HG03108 (cell line): Measurements from ENCODE around the gene AP4M1.
A peak's percentile ranks its signal among the peaks of the same experiment; 100 is the strongest.
"Not testable (repeated sequence)": the region's sequence is repeated elsewhere in the genome, so short reads cannot be mapped to it uniquely, and the experiment has no call there.

ENCODE experiments used
- ATAC-seq: cut with Tn5 transposase; IDR thresholded peaks from one replicate; pipeline ENCODE4 v1.9.1; 2021; ENCODE audit warnings: moderate library complexity; ENCODE audit not compliant: unreplicated experiment

AP4M1 gene

DNA sequence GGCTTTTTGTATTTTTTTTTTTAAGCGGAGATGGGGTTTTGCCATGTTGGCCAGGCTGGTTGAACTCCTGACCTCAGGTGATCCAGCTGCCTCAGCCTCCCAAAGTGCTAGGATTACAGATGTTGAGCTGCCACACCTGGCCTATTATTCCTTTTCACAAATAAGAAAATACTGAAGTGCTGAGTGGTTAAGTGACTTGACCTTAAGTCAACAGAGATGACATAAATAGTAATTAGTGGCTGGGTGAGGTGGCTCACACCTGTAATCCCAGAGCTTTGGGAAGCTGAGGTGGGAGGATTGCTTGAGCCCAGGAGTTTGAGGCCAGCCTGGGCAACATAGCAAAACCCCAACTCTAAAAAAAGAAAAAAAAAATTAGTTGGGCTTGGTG, 28.8 kb downstream of the AP4M1 start:
- not testable (repeated sequence) for ATAC-seq

DNA sequence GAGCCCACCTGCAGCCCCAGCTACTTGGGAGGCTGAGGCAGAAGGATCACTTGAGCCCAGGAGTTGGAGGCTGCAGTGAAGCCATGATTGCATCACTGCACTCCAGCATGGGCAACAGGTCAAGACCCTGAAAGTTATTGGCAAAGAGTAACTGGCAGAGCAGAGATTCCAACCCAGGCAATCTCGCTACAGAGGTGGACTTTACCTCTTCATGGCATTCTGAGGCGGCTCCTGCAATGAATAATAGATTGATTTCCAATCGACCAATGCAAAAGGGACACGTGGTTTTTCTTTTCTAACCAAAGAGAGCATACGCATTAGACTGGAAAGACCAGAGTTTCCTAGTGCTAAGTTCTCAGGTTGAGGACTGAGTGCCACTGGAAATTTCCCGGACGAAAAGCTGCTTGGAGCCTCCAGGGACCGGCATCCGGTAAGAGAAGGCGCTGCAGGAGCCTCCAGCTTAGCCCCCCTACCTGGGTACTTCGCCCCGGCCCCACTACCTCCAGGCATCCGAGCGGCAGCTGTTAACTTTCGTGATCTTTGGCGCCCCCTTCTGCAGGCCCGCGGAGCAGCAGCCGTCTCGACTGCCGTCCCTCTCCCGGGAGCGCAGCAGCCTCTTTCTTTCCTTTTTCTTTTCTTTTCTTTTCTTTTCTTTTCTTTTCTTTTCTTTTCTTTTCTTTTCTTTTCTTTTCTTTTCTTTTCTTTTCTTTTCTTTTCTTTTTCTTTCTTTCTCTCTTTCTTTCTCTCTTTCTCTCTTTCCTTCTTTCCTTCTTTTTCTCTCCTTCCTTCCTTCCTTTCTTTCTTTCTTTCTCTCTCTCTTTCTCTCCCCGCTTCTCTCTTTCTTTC, 29.4 kb downstream of the AP4M1 start:
- no peak for ATAC-seq

DNA sequence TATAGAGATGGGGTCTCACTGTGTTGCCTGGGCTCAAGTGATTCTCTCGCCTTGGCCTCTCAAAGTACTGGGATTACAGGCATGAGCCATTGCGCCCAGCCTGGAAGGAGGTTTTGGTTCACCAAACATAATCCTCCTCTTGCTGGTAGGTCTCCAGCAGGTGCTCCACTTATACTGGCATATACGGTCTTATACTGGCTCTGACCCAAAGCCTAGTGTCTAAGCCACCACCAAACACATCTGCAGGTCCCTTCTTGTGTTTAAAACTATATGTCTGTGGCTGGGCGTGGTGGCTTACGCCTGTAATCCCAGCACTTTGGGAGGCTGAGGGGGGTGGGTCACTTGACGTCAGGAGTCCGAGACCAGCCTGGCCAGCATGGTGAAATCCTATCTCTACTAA, 30.7 kb downstream of the AP4M1 start:
- ATAC-seq = no peak

DNA sequence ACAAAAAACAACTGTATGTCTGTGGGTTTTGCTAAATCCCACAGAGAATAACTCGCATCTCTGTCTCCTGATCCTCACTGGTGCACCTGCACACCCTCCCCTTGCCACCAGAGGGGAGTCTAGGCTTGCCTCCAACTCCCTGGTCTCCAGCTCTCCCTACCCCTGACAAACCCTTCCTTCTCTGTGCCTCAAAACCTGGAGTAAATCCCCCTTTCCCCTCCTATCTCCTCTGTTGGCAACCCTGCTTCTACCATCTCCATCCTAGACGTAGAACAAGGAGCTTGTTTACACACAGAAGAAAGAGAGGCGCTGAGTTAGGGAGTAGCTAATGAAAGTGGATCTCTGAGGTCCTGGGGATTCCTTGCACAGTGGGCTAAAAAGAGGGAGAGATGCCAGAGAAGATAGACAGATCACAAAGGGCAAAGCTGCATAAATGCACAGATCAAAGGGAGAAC, 31.3 kb downstream of the AP4M1 start:
- ATAC-seq = peak; percentile 60

DNA sequence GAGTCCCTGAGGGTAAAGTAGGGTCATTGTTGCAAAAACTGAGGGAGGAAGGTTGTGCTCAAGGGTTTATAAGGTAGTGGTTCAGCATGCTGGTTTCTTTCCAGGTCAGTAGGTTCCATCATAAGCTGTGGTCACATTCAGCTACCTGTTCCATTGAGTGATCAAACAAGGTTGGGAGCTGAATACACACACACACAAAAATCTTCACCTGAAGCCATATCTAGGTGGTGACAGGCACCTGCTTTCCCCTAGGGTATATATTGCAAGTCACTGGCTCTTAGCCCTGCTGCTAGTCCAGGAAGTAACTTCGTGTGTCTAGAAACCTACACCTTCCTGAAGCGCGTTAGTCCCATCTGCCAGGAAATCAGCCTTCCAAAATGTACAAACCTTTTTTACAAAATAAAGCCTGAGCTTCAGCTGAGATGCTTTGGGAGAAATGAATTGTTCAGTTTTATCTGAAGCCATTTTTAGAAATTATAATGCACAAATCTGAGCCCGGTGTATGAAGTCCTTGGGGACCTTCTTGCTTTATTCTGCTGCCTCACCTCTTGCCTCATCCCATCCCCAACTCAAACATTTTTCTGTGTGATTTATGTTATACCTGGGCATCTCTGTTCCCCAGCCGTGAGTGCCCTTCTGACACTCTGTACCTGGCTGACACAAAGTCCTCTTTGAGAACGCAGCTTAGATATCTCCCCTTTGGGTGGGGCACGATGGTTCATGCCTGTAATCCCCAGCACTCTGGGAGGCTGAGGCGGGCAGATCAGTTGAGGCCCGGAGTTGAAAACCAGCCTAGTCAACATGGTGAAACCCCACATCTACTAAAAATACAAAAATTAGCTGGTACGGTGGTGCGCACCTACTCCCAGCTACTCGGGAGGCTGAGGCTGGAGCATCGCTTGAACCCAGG, 36.7 kb downstream of the AP4M1 start:
- ATAC-seq = no peak

DNA sequence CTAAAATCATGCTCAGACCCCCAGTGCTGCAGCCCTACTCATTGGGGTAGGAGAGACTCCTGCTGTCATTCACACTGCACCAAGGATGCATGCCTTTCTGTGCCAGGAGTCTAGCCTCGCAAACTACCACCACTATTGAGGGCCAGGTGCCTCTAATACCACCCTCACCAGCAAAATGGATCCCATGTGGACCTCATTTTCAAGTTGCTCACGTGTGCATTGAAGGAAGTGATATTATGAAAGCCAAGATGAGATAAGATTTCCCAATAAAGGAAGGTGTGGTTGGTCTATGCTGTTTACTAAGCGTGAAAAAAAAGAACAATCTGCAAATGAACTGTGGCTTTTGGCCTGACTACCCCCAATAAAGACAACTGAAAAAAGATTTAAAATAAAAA, 40.1 kb downstream of the AP4M1 start:
- no peak for ATAC-seq

DNA sequence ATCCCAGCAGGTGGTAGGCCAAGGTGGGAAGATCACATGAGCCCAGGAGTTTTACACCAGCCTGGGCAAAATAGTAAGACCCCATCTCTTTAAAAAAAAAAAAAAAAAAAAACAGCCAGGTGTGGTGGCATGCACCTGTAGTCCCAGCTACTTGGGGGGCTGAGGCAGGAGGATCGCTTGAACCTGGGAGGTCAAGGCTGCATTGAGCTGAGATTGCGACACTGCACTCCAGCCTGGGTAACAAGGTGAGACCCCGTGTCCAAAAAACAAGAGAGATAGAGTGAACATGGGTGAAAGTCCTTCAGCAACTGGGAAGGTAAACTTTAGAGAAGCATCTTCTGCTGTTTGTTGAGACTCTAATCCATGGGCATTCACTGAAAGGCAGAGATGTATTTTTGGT, 41.0 kb downstream of the AP4M1 start:
- no peak for ATAC-seq

DNA sequence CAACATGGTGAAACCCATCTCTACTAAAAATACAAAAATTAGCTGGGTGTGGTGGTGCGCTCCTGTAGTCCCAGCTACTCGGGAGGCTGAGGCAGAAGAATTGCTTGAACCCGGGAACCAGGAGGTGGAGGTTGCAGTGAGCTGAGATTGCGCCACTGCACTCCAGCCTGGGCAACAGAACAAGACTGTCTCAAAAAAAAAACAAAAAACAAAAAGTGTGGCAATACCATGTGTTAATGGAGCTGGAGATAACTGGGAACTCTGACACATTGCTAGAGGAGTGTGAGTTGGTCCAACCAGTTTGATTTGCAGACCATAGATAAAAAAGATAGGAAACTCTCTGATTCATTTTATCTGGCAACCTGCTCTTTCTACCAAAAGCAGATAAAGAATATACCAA, 44.9 kb downstream of the AP4M1 start:
- ATAC-seq = not testable (repeated sequence)

DNA sequence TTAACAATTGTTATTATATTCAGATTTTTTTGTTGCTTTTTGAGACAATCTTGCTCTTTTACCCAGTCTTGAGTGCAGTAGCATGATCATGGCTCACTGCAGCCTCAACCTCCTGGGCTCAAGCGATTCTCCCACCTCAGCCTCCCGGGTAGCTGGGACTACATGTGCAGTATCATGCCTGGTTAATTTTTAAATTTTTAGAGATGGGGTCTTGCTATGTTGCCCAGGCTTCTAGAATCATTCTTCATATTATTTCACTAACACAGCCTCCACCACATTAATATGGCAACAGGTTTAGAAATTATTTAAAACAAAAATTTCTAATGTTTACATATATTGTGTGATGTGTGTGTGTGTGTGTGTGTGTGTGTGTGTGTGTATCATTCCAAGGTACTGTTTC, 45.8 kb downstream of the AP4M1 start:
- no peak for ATAC-seq

DNA sequence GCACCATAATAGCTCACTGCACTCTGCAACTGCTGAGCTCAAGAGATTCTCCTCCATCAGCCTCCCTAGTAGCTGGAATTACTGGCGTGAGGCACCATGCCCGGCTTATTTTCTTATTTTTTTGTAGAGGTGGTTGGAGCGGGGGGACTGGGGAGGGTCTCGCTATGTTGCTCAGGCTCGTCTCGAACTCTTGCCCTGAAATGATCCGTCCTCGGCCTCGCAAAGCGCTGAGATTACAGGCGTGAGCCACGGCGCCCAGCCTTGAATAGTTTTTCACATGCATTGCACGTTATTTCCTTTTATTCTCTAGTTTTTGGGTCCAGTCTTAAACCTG, 46.7 kb downstream of the AP4M1 start:
- no peak for ATAC-seq

DNA sequence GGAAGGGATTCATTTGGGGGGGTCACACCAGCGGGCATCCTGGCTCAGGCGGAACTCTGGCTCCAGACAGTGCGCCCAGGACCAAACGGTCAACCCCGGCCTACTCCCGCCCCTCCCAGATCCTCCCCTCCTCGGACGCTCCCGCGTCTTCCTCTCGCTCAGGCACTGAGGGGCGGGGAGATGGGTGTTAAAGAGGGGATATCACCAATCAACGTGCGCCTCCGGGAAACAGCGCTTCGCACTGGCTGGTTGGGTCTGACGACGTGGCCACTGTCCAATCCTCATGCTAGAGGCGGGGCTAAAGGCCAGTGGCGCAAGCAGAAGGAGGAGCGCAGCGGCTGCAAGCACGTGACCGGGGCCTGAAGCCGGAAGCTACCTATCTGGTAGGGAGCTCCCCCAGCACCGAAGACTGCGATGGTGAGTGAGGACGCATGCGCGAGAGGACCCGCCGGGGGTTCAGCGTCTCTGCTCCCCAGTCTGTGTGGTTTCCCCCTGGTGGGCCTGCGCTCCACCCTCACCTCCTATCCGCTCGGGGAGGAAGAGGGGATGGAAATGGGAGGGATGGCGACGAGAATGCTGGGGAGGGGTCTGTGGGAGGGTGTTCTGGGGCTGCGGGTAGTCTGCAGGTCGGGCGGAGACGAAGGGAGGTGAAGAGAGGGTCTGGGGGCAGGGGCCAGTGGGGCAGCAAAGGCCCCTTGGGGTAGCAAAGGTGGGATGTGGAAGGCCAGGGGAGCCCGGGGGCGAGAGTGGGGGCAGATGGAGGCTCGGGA, 47.3 kb downstream of the AP4M1 start, which contains the start of gene LAMTOR4:
Gene LAMTOR4 (plus strand): TSS at position 360 of the 770 bp plus-strand sequence. CDS start 55 bp downstream, at position 415.
- peak; percentile 99 for ATAC-seq

DNA sequence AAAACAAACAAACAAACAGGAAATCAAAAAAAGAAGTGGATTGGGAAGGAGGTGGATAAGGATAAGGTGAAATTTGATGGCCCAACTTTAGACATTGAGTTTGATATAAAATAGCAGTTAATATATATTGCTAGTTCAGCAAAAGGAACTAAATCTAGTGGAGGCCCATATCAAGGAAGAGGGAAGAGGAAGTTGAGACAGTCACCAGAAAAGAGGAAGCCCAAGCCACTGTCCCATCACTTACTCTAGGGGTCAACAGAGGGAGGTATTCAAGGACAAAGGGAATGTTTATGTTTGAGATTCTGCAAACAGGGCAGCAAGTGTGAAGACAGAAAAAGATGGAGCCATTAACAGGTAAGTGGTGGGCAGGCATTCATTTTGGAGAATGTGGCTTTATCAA, 51.0 kb downstream of the AP4M1 start:
- ATAC-seq = no peak

DNA sequence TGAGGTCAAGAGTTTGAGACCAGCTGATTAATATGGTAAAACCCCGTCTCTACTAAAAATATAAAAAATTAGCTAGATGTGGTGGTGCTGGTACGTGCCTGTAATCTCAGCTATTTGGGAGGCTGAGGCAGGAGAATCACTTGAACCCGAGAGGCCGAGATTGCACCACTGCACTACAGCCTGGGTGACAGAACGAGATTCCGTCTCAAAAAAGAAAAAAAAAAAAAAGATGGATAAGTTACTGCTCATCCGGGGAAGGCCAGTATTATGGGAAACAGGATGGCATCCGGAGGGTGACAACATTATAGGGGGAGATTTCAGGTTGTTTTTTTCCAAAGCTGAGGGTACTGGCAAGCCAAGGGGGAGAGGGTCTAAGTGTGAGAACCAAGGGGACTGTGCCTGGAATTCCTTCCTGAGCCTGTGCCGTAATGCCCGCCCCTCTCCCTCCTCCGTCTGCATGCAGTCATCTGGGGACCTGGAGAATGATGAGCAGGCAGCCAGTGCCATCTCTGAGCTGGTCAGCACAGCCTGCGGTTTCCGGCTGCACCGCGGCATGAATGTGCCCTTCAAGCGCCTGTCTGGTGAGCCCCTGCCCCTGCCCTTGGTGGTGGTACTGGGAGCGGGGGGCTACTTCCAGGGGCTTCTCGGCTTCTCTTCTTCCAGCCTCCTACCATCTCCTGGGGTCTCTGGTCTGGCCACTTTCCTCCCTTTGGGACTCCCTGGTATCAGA, 51.7 kb downstream of the AP4M1 start:
- ATAC-seq = no peak

DNA sequence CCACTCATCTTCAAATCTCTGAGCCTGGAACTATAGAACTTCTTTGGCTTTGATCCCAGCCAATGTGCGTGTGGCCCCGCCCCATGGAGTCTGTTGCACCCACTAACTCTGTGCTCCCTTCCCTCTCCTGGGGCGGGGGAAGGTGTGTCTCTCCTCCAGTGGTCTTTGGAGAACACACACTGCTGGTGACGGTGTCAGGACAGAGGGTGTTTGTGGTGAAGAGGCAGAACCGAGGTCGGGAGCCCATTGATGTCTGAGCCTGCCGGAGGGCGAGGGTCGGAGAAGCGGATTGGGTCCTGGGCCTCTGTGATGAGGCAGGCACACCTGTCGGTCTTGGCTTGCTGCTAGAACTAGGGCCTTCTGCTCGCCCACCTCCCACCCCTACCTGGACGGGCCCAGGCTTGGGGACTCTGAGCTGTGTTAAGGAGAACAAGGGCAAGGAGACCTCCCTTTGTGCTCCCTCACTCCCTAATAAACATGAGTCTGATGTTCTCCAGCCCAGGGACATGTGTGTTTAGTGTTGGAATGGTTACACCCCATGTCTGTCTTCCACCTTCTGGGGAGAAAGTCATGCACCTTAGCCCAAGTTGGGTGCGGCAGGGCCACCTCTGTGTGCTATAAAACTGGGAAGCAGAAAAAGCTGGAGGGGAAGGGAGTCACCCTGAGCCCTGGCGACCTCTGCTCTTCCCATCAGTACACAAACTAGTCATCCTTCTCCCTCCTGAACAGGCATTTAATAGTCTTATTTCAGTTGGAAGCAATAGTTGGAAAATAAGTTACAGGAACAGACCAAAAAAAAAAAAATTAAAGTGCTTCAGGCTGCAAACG, 52.5 kb downstream of the AP4M1 start:
- ATAC-seq = no peak

DNA sequence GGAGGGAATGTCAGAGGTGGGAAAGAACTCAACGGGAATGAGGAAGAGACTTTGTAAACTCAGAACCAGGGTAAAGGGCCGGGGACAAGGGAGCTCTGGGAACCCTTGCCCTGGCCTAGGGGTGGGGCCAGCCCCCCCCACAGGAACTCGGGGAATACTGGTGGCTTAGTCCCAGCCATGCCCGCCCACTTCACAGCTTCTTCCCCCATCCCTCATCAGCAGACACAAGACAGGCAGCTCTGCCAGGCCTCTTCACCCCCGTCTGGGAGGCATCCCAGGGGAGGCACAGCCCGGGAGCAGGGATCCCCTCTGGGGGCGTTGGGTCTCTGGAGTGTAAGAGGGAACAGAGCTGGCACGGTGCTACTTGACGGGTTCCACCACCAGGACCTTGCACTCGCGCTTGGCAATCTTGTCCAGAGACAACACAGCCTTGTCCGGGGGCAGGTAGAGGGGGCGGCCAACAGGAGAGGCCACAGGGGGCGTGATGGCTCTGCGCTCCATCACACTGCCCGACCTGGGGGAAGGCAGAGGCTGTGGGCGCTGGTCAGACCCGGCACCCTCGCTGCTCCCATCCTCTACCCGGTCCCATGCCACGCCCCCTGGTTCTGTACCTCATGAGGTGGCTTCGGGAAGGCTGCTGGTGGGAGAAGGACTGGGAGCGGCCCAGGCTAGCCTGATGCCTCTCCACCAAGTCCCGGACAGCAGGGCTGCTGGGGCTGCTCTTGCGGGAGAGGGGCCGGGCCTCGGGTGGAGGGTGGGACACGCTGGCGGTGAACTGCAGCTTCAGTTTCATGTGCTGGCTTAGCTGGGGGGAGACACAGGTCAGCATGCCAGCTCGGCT, 53.4 kb downstream of the AP4M1 start:
- ATAC-seq = no peak

DNA sequence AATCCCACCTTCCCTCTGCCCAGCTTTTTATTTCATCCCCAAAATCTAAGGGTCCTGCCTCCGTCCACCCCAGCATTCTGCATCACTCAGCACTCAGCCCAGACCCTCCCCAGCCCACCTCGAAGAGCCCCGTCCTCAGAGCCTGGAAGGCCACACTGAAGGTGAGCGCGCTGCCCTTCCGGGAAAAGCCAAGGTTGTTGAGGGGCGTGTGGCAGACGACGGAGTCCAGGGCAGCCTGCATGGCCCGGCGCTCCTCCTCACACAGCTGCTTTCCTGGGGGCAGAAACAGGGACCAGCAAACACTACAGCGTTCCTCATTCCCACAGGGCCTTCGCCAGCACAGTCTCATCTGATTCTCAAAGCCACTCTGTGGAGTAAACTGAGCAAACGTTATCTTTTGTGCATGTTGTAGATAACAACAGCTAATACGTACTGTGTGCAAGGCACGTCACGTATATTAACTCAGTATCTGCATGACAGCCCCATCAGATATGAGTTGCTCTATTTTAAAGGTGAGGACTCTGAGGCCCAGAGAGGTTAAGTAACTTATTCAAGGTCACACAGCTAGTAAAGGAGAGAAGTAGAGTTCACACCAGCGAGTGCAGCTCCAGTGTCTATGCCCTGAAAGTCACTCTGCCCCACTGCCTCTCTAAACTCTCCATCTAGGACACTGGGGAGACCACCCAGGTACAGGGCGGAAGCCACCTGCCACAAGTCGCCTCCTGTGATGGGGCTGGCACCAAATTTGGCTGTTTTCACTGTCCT, 54.3 kb downstream of the AP4M1 start:
- no peak for ATAC-seq

DNA sequence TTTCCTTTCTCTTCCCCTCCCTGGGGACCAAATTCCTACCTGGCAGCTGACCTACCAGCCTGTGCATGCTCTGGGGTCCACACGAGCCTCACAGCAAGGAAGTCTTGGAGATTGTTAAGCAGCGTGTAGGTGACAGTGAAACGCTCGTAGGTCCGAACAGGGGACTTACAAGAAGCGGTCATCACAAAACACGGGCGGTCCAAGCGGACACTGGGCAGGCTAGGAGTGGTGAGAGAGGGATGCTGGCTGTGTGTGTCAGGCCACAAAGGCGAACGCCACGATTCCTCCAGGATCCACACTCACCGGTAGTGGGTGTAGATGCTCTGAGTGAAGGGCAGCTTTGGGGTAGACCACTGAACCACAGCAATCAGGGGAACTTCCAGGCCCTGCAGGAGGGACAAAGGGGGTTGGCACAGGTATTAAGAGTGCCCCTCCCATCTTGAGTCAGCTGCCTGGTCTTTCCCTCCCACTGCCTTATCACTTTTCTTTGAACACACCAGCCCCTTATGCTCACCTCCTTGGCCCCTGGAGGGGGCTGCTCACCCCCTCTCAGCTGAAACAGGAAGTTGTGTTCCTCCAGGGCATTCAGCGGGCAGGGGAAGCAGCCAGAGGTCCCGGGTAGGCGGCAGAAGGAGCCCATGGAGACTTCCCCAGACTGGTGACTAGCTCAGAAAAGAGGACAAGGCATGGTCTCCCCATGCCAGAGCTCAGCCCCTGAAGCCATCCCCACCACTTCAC, 55.1 kb downstream of the AP4M1 start:
- no peak for ATAC-seq

DNA sequence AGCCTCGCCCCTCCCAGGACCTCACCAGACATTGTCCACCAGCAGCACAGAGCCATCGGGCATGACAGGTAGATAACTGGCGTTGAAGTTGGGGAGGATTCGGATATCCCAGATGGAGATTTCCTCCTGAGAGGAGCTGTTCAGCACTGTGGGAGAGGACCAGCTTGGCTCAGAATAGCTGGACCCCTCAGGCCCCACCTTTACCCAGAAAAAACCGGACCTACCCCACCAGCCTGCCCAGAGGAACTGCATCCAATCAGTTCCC, 55.6 kb downstream of the AP4M1 start:
- ATAC-seq = no peak
